Panc1 (cell line): Measurements from ENCODE around the gene CACNA1E.

Source experiments
- POLR2AphosphoS5 ChIP-seq: IDR thresholded peaks from 2 replicates; pipeline ENCODE4 v1.6.1; 2012; ENCODE audit warnings: mild to moderate bottlenecking, low read depth, low read length, moderate library complexity
- SIN3A ChIP-seq: IDR thresholded peaks from 2 replicates; pipeline ENCODE4 v1.6.1; 2012; ENCODE audit warnings: low read depth, mild to moderate bottlenecking, low read length, moderate library complexity, borderline replicate concordance; ENCODE audit not compliant: insufficient read depth
- TF ChIP-seq, protein P1 (sequence below): fragments of 450-650 bp; IDR thresholded peaks from 2 replicates; pipeline ENCODE4 v1.5.1; 2017; ENCODE audit warnings: mild to moderate bottlenecking
- TF ChIP-seq, protein P2 (sequence below), 2 experiments: IDR thresholded peaks; 2 replicates each; pipeline ENCODE4 v1.6.1; 2011 to 2012; ENCODE audit warnings: low read depth in 2 of 2, control low read depth in 1 of 2, low read length in 1 of 2, mild to moderate bottlenecking in 1 of 2, moderate library complexity in 1 of 2; ENCODE audit not compliant: insufficient read depth in 1 of 2

DNA sequence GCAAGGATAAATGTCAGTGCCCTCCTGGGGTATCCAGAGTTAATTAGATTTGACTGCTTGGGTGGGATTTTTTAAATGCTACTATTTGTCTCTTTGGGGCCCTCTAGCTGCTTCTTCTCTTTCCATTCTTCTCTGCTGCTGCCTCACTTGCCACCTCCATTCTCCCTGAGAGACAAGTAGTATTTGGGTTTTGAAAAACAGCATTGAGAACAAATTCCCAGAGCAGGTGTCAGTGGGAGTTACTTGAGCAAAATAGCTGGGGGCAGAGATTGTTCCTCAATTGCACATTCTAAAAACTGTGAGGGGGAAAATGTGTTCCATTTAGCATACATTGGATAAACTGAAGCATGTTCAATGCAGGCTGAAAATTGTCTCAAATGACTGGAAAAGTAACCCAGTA is 286.5 kb downstream of the CACNA1E start:
- TF ChIP-seq SIN3A (no peak), POLR2AphosphoS5 (no peak)
- TF ChIP-seq, protein P1, sequence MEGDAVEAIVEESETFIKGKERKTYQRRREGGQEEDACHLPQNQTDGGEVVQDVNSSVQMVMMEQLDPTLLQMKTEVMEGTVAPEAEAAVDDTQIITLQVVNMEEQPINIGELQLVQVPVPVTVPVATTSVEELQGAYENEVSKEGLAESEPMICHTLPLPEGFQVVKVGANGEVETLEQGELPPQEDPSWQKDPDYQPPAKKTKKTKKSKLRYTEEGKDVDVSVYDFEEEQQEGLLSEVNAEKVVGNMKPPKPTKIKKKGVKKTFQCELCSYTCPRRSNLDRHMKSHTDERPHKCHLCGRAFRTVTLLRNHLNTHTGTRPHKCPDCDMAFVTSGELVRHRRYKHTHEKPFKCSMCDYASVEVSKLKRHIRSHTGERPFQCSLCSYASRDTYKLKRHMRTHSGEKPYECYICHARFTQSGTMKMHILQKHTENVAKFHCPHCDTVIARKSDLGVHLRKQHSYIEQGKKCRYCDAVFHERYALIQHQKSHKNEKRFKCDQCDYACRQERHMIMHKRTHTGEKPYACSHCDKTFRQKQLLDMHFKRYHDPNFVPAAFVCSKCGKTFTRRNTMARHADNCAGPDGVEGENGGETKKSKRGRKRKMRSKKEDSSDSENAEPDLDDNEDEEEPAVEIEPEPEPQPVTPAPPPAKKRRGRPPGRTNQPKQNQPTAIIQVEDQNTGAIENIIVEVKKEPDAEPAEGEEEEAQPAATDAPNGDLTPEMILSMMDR, result no peak
- TF ChIP-seq, protein P2, sequence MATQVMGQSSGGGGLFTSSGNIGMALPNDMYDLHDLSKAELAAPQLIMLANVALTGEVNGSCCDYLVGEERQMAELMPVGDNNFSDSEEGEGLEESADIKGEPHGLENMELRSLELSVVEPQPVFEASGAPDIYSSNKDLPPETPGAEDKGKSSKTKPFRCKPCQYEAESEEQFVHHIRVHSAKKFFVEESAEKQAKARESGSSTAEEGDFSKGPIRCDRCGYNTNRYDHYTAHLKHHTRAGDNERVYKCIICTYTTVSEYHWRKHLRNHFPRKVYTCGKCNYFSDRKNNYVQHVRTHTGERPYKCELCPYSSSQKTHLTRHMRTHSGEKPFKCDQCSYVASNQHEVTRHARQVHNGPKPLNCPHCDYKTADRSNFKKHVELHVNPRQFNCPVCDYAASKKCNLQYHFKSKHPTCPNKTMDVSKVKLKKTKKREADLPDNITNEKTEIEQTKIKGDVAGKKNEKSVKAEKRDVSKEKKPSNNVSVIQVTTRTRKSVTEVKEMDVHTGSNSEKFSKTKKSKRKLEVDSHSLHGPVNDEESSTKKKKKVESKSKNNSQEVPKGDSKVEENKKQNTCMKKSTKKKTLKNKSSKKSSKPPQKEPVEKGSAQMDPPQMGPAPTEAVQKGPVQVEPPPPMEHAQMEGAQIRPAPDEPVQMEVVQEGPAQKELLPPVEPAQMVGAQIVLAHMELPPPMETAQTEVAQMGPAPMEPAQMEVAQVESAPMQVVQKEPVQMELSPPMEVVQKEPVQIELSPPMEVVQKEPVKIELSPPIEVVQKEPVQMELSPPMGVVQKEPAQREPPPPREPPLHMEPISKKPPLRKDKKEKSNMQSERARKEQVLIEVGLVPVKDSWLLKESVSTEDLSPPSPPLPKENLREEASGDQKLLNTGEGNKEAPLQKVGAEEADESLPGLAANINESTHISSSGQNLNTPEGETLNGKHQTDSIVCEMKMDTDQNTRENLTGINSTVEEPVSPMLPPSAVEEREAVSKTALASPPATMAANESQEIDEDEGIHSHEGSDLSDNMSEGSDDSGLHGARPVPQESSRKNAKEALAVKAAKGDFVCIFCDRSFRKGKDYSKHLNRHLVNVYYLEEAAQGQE (IDR thresholded peaks at IDR 0.05; ENCODE audit: insufficient read depth in 1 of 2, low read depth in 2 of 2, low read length in 1 of 2), result no peak
